ENCODE data around the gene SUMO4.

The SUMO4 gene

GRCh38 chr6:149392093-149392492, 8.0 kb upstream of the SUMO4 start:
- no peak for DNase-seq

- no peak for DNase-seq
These were observed 7.5 kb upstream of the SUMO4 start for GRCh38 chr6:149392535-149392934.

- peak; percentile 37 for DNase-seq
These were observed 6.9 kb upstream of the SUMO4 start for GRCh38 chr6:149393002-149393679.

- DNase-seq = no peak
These were observed 4.9 kb upstream of the SUMO4 start for GRCh38 chr6:149395185-149395584.

- DNase-seq = no peak
These were observed 2.7 kb upstream of the SUMO4 start for GRCh38 chr6:149397384-149397783.

- no peak for DNase-seq
These were observed 3.5 kb downstream of the SUMO4 start for GRCh38 chr6:149403534-149403933.

- DNase-seq = no peak
These were observed 6.0 kb downstream of the SUMO4 start for GRCh38 chr6:149405823-149406765.

GRCh38 chr6:149409617-149410016, 9.6 kb downstream of the SUMO4 start:
- DNase-seq = no peak

GRCh38 chr6:149410557-149410956, 10.5 kb downstream of the SUMO4 start:
- no peak for DNase-seq

GRCh38 chr6:149414009-149414408, 13.9 kb downstream of the SUMO4 start:
- DNase-seq = no peak

- DNase-seq = no peak
These were observed 14.8 kb downstream of the SUMO4 start for GRCh38 chr6:149414821-149415220.

- DNase-seq = no peak
These were observed 19.8 kb downstream of the SUMO4 start for GRCh38 chr6:149419696-149420404.

GRCh38 chr6:149421132-149421531, 21.1 kb downstream of the SUMO4 start:
- DNase-seq = no peak

GRCh38 chr6:149422581-149422980, 22.5 kb downstream of the SUMO4 start:
- no peak for DNase-seq

- DNase-seq = no peak
These were observed 23.9 kb downstream of the SUMO4 start for GRCh38 chr6:149423964-149424440.

- DNase-seq = no peak
These were observed 25.2 kb downstream of the SUMO4 start for GRCh38 chr6:149425224-149425623.

GRCh38 chr6:149425754-149426153, 25.7 kb downstream of the SUMO4 start:
- DNase-seq = no peak

- DNase-seq = no peak
These were observed 28.5 kb downstream of the SUMO4 start for GRCh38 chr6:149428606-149429005.

GRCh38 chr6:149429427-149430360, 29.6 kb downstream of the SUMO4 start:
- DNase-seq = no peak

- DNase-seq = peak; percentile 86
These were observed 32.1 kb downstream of the SUMO4 start for GRCh38 chr6:149431905-149432775.

GRCh38 chr6:149433405-149433804, 33.3 kb downstream of the SUMO4 start:
- no peak for DNase-seq

All from CD4-positive, alpha-beta T cell treated with Interleukin-4 for 4 hours (primary cell).